Measurements from ENCODE around the gene OTUB1. TPM values are rescaled to one million over a fixed set of nuclear protein-coding genes. Genes with fewer than 3 reads are reported as not detected.
"Not testable (repeated sequence)": the region's sequence is repeated elsewhere in the genome, so short reads cannot be mapped to it uniquely, and the experiment has no call there.

Gene OTUB1
- total and polyA plus RNA-seq, 2 experiments from 2014 or later: 49.9 to 152 TPM

GRCh38 chr11:63951779-63952536 is 34.3 kb upstream of the OTUB1 start:
- TF ChIP-seq EZH2 (IDR thresholded peaks at IDR 0.05; ENCODE audit: borderline replicate concordance): no peak
- TF ChIP-seq EZH2phosphoT487 (IDR thresholded peaks at IDR 0.05; ENCODE audit: low read depth, severe bottlenecking, unreplicated experiment): no peak
- TF ChIP-seq, protein P1, sequence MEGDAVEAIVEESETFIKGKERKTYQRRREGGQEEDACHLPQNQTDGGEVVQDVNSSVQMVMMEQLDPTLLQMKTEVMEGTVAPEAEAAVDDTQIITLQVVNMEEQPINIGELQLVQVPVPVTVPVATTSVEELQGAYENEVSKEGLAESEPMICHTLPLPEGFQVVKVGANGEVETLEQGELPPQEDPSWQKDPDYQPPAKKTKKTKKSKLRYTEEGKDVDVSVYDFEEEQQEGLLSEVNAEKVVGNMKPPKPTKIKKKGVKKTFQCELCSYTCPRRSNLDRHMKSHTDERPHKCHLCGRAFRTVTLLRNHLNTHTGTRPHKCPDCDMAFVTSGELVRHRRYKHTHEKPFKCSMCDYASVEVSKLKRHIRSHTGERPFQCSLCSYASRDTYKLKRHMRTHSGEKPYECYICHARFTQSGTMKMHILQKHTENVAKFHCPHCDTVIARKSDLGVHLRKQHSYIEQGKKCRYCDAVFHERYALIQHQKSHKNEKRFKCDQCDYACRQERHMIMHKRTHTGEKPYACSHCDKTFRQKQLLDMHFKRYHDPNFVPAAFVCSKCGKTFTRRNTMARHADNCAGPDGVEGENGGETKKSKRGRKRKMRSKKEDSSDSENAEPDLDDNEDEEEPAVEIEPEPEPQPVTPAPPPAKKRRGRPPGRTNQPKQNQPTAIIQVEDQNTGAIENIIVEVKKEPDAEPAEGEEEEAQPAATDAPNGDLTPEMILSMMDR (IDR thresholded peaks at IDR 0.05; ENCODE audit: poor library complexity): no peak
- H3K27ac ChIP-seq: no peak overlapping the region
- H3K4me1 ChIP-seq (ENCODE audit: insufficient read depth): no peaks in the 10 kb centered on the region
- no peak for DNase-seq (ENCODE audit: low spot score)
- H3K79me2 ChIP-seq: no peaks in the 10 kb centered on the region
- no peak overlapping the region for H2AFZ ChIP-seq
- no peaks in the 10 kb centered on the region for H3K9me2 ChIP-seq (replicated peaks; ENCODE audit: insufficient read depth)
- no peaks in the 10 kb centered on the region for H3K36me3 ChIP-seq (replicated peaks; ENCODE audit: insufficient read depth, low read depth)
- no peaks in the 10 kb centered on the region for H3K27me3 ChIP-seq
- no peaks in the 10 kb centered on the region for H4K20me1 ChIP-seq (ENCODE audit: insufficient read depth, poor library complexity, severe bottlenecking)
- no peak overlapping the region for H3K4me2 ChIP-seq
- no peak overlapping the region for H3K4me3 ChIP-seq
- H3K9me3 ChIP-seq (ENCODE audit: low read depth): no peaks in the 10 kb centered on the region
- WGBS (ENCODE audit: low lambda C conversion rate, missing lambda C conversion rate): 81% methylated on average over 20 of the region's 20 CpGs

DNA sequence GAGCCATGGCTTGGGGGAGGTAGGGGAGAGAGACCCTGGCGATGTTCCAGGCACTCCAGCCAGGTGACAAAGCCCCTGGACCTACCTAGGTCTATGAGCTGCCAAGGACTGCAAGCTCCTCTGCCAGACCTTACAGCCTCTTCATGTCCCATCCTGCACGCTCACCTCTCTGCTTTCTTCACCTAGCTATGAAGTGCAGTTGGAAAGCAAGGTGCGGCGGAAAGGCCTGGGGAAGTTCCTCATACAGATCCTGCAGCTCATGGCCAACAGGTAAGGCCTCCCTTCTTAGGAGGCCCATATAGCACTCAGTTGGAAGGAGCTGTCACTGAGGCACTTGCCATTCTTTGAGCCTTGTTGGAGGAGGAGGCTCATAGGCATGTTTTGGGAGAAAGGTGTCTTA is 33.7 kb upstream of the OTUB1 start:
- WGBS (ENCODE audit: low lambda C conversion rate, missing lambda C conversion rate): 99% methylated on average over 4 of the region's 4 CpGs
- no peaks in the 10 kb centered on the region for H3K9me3 ChIP-seq (ENCODE audit: low read depth)
- H3K36me3 ChIP-seq (replicated peaks; ENCODE audit: insufficient read depth, low read depth): no peaks in the 10 kb centered on the region

GRCh38 chr11:63958008-63958407 is 28.2 kb upstream of the OTUB1 start:
- no peaks in the 10 kb centered on the region for H4K20me1 ChIP-seq (ENCODE audit: insufficient read depth, poor library complexity, severe bottlenecking)
- 89% methylated on average over 5 of the region's 5 CpGs for WGBS (ENCODE audit: low lambda C conversion rate, missing lambda C conversion rate)
- no peaks in the 10 kb centered on the region for H3K9me3 ChIP-seq (ENCODE audit: low read depth)
- no peaks in the 10 kb centered on the region for H3K27me3 ChIP-seq
- H3K4me3 ChIP-seq: no peak overlapping the region
- DNase-seq (ENCODE audit: low spot score): no peak
- H3K9me2 ChIP-seq (replicated peaks; ENCODE audit: insufficient read depth): no peaks in the 10 kb centered on the region
- H3K79me2 ChIP-seq: no peaks in the 10 kb centered on the region
- TF ChIP-seq EZH2 (IDR thresholded peaks at IDR 0.05; ENCODE audit: borderline replicate concordance): no peak
- TF ChIP-seq EZH2phosphoT487 (IDR thresholded peaks at IDR 0.05; ENCODE audit: low read depth, severe bottlenecking, unreplicated experiment): no peak
- TF ChIP-seq, protein P1 (IDR thresholded peaks at IDR 0.05; ENCODE audit: poor library complexity): no peak
- H2AFZ ChIP-seq: no peak overlapping the region
- H3K4me2 ChIP-seq: no peak overlapping the region
- H3K4me1 ChIP-seq (ENCODE audit: insufficient read depth): no peaks in the 10 kb centered on the region
- no peaks in the 10 kb centered on the region for H3K36me3 ChIP-seq (replicated peaks; ENCODE audit: insufficient read depth, low read depth)
- no peak overlapping the region for H3K27ac ChIP-seq

More for the DNA sequence above, 33.7 kb upstream of the OTUB1 start:
- no peaks in the 10 kb centered on the region for H3K4me1 ChIP-seq (ENCODE audit: insufficient read depth)
- no peaks in the 10 kb centered on the region for H3K9me2 ChIP-seq (replicated peaks; ENCODE audit: insufficient read depth)
- no peak overlapping the region for H3K4me2 ChIP-seq
- DNase-seq (ENCODE audit: low spot score): no peak
- no peak overlapping the region for H3K4me3 ChIP-seq
- no peak overlapping the region for H3K27ac ChIP-seq
- no peaks in the 10 kb centered on the region for H4K20me1 ChIP-seq (ENCODE audit: insufficient read depth, poor library complexity, severe bottlenecking)
- H2AFZ ChIP-seq: no peak overlapping the region
- H3K27me3 ChIP-seq: no peaks in the 10 kb centered on the region
- TF ChIP-seq EZH2 (IDR thresholded peaks at IDR 0.05; ENCODE audit: borderline replicate concordance) (no peak), EZH2phosphoT487 (IDR thresholded peaks at IDR 0.05; ENCODE audit: low read depth, severe bottlenecking, unreplicated experiment) (no peak)
- no peaks in the 10 kb centered on the region for H3K79me2 ChIP-seq

DNA sequence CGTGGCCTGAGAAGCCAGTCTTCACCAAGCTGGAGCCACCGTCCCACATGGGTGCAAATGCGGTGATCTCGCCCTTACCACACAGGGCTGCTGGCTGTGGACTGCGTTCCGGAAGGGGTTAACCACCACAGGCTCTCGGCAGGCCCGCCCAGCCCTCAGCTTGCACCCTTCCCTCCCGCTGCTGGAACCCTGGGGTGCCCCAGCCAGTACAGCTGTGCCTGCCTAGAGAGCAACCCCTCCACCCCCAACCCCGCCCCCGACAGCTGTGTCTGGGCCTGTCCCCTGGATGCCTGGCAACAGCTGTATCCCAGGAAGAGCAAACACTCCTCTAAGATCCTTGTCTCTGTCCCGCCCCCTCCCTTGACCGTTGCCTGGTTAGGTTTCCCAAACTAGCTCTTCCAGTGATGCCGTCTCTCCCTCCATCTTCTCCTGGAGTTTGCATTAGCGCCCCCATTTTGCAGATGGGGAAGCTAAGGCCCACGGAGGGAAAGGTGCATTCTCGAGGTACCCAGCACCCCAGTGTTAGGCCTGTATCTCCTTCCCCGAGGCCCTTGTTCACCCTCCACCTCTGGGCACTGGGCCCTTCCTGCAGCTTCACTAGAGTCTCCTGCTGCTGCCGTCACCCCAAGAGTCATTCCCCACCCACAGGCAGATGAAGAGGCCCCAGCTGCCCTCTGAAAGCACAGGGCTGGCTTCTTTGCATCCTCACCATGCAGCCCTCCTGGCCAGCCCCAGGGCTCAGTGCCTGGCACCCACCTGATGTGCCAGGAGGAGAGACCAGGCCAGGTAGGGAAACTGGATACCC is 24.4 kb upstream of the OTUB1 start:
- Histone ChIP-seq H2AFZ (no peak overlapping the region), H3K79me2 (no peaks in the 10 kb centered on the region), H4K20me1 (ENCODE audit: insufficient read depth, poor library complexity, severe bottlenecking) (no peaks in the 10 kb centered on the region), H3K36me3 (replicated peaks; ENCODE audit: insufficient read depth, low read depth) (no peaks in the 10 kb centered on the region), H3K27ac (no peak overlapping the region), H3K27me3 (no peaks in the 10 kb centered on the region), H3K4me3 (no peak overlapping the region), H3K9me3 (ENCODE audit: low read depth) (no peaks in the 10 kb centered on the region), H3K4me1 (ENCODE audit: insufficient read depth) (no peaks in the 10 kb centered on the region), H3K9me2 (replicated peaks; ENCODE audit: insufficient read depth) (no peaks in the 10 kb centered on the region), H3K4me2 (no peak overlapping the region)
- WGBS (ENCODE audit: low lambda C conversion rate, missing lambda C conversion rate): 58% methylated on average over 14 of the region's 19 CpGs
- TF ChIP-seq, protein P1 (IDR thresholded peaks at IDR 0.05; ENCODE audit: poor library complexity): no peak
- no peak for TF ChIP-seq EZH2phosphoT487 (IDR thresholded peaks at IDR 0.05; ENCODE audit: low read depth, severe bottlenecking, unreplicated experiment)
- TF ChIP-seq EZH2 (IDR thresholded peaks at IDR 0.05; ENCODE audit: borderline replicate concordance): no peak
- peak; percentile 31 for DNase-seq (ENCODE audit: low spot score)

GRCh38 chr11:63963895-63964294 is 22.3 kb upstream of the OTUB1 start:
- not testable (repeated sequence) for H3K79me2 ChIP-seq; H4K20me1 ChIP-seq (ENCODE audit: insufficient read depth, poor library complexity, severe bottlenecking); H3K4me3 ChIP-seq; H3K9me2 ChIP-seq (replicated peaks; ENCODE audit: insufficient read depth); H3K27me3 ChIP-seq; H3K4me1 ChIP-seq (ENCODE audit: insufficient read depth); H3K36me3 ChIP-seq (replicated peaks; ENCODE audit: insufficient read depth, low read depth); H3K4me2 ChIP-seq; H3K9me3 ChIP-seq (ENCODE audit: low read depth); H2AFZ ChIP-seq; H3K27ac ChIP-seq; DNase-seq (ENCODE audit: low spot score)
- WGBS (ENCODE audit: low lambda C conversion rate, missing lambda C conversion rate): 100% methylated on average over 4 of the region's 4 CpGs
